K562 (cell line): ENCODE measurements around the gene TNRC6B. TPM values are rescaled to one million over a fixed set of nuclear protein-coding genes. Genes with fewer than 3 reads are reported as not detected.

Source experiments
- KDM1A ChIP-seq, 2 experiments: fragments of 450-650 bp; IDR thresholded peaks; 2 replicates each; pipeline ENCODE4 v1.6.1; 2016; ENCODE audit warnings: mild to moderate bottlenecking in 2 of 2
- LARP7 ChIP-seq: fragments of 450-650 bp; IDR thresholded peaks from 2 replicates; pipeline ENCODE4 v1.6.1; 2016
- MGA ChIP-seq: fragments of 450-650 bp; IDR thresholded peaks from 2 replicates; pipeline ENCODE4 v1.6.1; 2016; ENCODE audit warnings: mild to moderate bottlenecking, moderate library complexity
- MTA2 ChIP-seq: fragments of 450-650 bp; IDR thresholded peaks from 2 replicates; pipeline ENCODE4 v1.6.1; 2016; ENCODE audit warnings: low read depth
- MTA3 ChIP-seq: fragments of 450-650 bp; formaldehyde crosslinking; IDR thresholded peaks from 2 replicates; pipeline ENCODE4 v1.6.1; 2017; ENCODE audit warnings: mild to moderate bottlenecking, borderline replicate concordance
- NEUROD1 ChIP-seq: fragments of 150-350 bp; IDR thresholded peaks from 2 replicates; pipeline ENCODE4 v1.6.1; 2014; ENCODE audit warnings: borderline replicate concordance, low read length, low read depth; ENCODE audit not compliant: partially characterized antibody
- NFE2 ChIP-seq: IDR thresholded peaks from 2 replicates; pipeline ENCODE4 v1.6.1; 2014; ENCODE audit warnings: antibody characterized with exemption, low read depth
- OTX1 ChIP-seq: fragments of 450-650 bp; formaldehyde crosslinking; IDR thresholded peaks from 2 replicates; pipeline ENCODE4 v1.4.0; 2022; ENCODE audit warnings: mild to moderate bottlenecking
- PML ChIP-seq: IDR thresholded peaks from 2 replicates; pipeline ENCODE4 v1.6.1; 2012; ENCODE audit warnings: low read length, inconsistent platforms
- POLR2AphosphoS5 ChIP-seq: IDR thresholded peaks from 2 replicates; pipeline ENCODE4 v1.6.1; 2011; ENCODE audit warnings: mild to moderate bottlenecking, low read depth, low read length, moderate library complexity; ENCODE audit not compliant: control insufficient read depth, insufficient read depth
- PTRF ChIP-seq: fragments of 450-650 bp; IDR thresholded peaks from 2 replicates; pipeline ENCODE4 v1.6.1; 2016; ENCODE audit warnings: mild to moderate bottlenecking, missing genetic modification characterization, missing compliant biosample characterization
- SMARCC2 ChIP-seq: fragments of 450-650 bp; IDR thresholded peaks from 2 replicates; pipeline ENCODE4 v1.6.1; 2017; ENCODE audit warnings: antibody characterized with exemption, moderate library complexity, mild to moderate bottlenecking, low read depth
- STAT5A ChIP-seq: IDR thresholded peaks from 2 replicates; pipeline ENCODE4 v1.6.1; 2012; ENCODE audit warnings: low read length, inconsistent platforms, borderline replicate concordance
- TAF9B ChIP-seq: fragments of 450-650 bp; IDR thresholded peaks from 2 replicates; pipeline ENCODE4 v1.6.1; 2018; ENCODE audit warnings: mild to moderate bottlenecking; ENCODE audit not compliant: partially characterized antibody
- ZFX ChIP-seq: sonication (generic); formaldehyde crosslinking; IDR thresholded peaks from 2 replicates; pipeline ENCODE4 v1.8.0; 2022; ENCODE audit warnings: mild to moderate bottlenecking, missing genetic modification reagents, moderate library complexity
- polyA plus RNA-seq, 8 experiments: library from polyadenylated mRNA; depleted of rRNA in 4 of 8; stranded (reverse) in 5 of 8; unstranded in 3 of 8; fragments of >200 nt; fragmentation: Nextera tagmentation in 2 of 8; fragmentation: Illumina TruSeq in 1 of 8; extraction: Ambion mirVana in 2 of 8; extraction: Trizol in 1 of 8; gene quantifications; 2 replicates each; pipeline versions ENCODE4 v1.2.1 to v1.2.3, GENCODE V29; 2011 to 2014; ENCODE audit warnings: inconsistent platforms in 1 of 8, missing spikeins in 1 of 8
- total RNA-seq, 7 experiments: library from RNA; depleted of rRNA in 6 of 7; stranded (reverse); fragments of >200 nt in 6 of 7; fragmentation: Illumina TruSeq in 2 of 7; extraction: Trizol in 2 of 7; gene quantifications; 2 replicates each; pipeline versions ENCODE4 v1.2.1 to v1.2.3, GENCODE V29; 2011 to 2021; ENCODE audit warnings: low replicate concordance in 1 of 7
- TF ChIP-seq, protein P1 (sequence below): IDR thresholded peaks from 2 replicates; pipeline ENCODE4 v1.6.1; 2014; ENCODE audit warnings: antibody characterized with exemption
- TF ChIP-seq, protein P2 (sequence below): sonication (generic); formaldehyde crosslinking; IDR thresholded peaks from 2 replicates; pipeline ENCODE4 v1.8.1; 2023; ENCODE audit warnings: mild to moderate bottlenecking, missing genetic modification reagents

TNRC6B gene
- total and polyA plus RNA-seq, 9 of the 15 experiments (the other 6 are each of a cell fraction or from before 2014, with no cell fraction given) = 0.96 to 18.8 (median 10.8) TPM

DNA sequence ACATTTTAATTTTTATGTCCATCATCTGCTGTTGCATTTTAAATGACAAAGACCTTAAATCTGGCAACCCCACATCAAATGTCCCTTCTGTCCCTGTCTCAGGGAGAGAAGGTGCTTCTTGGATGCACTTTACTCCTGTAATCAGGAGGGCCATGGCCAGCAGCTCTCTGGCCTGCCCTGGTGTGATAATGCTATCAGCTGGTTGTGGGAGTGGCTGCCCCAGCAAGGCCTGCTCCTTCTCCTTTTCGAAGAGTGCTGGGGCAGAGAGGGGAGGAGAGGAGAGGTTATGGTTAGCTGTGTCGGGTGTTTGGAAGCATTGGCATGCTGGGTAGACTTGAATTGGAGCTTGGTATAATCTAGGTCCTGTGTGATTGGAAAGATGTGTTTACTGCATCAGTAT, 12.8 kb downstream of the TNRC6B start (continued):
- 0 out of 2 replicates have a peak, but pooled peaks have one; percentile 11 for TF ChIP-seq MGA
- peak; percentile 62 for TF ChIP-seq ZFX (CRISPR knock-in tag)
- peak; percentile 95 for TF ChIP-seq KDM1A (IDR thresholded peaks at IDR 0.05)
- peak; percentile 56 for TF ChIP-seq TAF9B
- TF ChIP-seq, protein P1, sequence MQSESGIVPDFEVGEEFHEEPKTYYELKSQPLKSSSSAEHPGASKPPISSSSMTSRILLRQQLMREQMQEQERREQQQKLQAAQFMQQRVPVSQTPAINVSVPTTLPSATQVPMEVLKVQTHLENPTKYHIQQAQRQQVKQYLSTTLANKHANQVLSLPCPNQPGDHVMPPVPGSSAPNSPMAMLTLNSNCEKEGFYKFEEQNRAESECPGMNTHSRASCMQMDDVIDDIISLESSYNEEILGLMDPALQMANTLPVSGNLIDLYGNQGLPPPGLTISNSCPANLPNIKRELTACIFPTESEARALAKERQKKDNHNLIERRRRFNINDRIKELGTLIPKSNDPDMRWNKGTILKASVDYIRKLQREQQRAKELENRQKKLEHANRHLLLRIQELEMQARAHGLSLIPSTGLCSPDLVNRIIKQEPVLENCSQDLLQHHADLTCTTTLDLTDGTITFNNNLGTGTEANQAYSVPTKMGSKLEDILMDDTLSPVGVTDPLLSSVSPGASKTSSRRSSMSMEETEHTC = peak; percentile 70; the same call in 1 of the 2 replicates
- TF ChIP-seq PML = peak; percentile 95
- TF ChIP-seq NEUROD1 = peak; percentile 90
- TF ChIP-seq OTX1 (CRISPR knock-in tag) = no peak
- TF ChIP-seq PTRF (tag) = no peak
- TF ChIP-seq, protein P2, sequence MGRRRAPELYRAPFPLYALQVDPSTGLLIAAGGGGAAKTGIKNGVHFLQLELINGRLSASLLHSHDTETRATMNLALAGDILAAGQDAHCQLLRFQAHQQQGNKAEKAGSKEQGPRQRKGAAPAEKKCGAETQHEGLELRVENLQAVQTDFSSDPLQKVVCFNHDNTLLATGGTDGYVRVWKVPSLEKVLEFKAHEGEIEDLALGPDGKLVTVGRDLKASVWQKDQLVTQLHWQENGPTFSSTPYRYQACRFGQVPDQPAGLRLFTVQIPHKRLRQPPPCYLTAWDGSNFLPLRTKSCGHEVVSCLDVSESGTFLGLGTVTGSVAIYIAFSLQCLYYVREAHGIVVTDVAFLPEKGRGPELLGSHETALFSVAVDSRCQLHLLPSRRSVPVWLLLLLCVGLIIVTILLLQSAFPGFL (CRISPR knock-in tag) = no peak
- 0 out of 2 replicates have a peak, but pooled peaks have one; percentile 21 for TF ChIP-seq MTA3
- TF ChIP-seq STAT5A = peak; percentile 94
- peak; percentile 92 for TF ChIP-seq SMARCC2
- TF ChIP-seq POLR2AphosphoS5 = peak; percentile 98
- TF ChIP-seq NFE2 = peak; percentile 43; the same call in 1 of the 2 replicates
- no peak for TF ChIP-seq LARP7
- TF ChIP-seq MTA2 = peak; percentile 95
